ENCODE results near the gene PNMA6E.

The PNMA6E gene

DNA sequence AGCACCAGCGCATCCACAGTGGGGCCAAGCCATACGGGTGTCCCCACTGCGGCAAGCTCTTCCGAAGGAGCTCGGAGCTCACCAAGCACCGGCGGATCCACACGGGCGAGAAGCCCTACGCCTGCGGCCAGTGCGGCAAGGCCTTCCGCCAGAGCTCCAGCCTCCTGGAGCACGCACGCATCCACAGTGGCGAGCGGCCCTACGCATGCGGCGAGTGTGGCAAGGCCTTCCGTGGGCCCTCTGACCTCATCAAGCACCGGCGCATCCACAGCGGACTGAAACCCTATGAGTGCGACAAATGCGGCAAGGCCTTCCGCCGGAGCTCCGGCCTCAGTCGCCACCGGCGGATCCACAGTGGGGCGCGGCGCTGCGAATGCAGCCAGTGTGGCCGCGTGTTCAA, 53.6 kb downstream of the PNMA6E start:
- no peak for DNase-seq

Data from T-helper 9 cell (primary cell).